Effector memory CD8-positive, alpha-beta T cell (primary cell): ENCODE measurements around the gene C22orf39.
"Not testable (repeated sequence)": the region's sequence is repeated elsewhere in the genome, so short reads cannot be mapped to it uniquely, and the experiment has no call there.

Experiments
- ATAC-seq: fragments of 150-1000 bp; cut with Tn5 transposase; replicated peaks from 2 replicates; pipeline ENCODE4 v1.10.0; 2021; ENCODE audit warnings: mild to moderate bottlenecking, moderate library complexity
- DNase-seq, 3 experiments: peaks; one replicate each; pipeline ENCODE4 v3.0.0; 2021
- H3K27ac Mint-ChIP-seq, 2 donors: one replicate each; pipeline ENCODE4 v1.8.0; 2022; ENCODE audit warnings: mild to moderate bottlenecking in 2 of 2, mixed read lengths in 2 of 2, moderate library complexity in 2 of 2
- H3K27me3 Mint-ChIP-seq, 2 donors: one replicate each; pipeline ENCODE4 v1.8.0; 2022; ENCODE audit warnings: mixed read lengths in 2 of 2
- H3K36me3 Mint-ChIP-seq: one replicate; pipeline ENCODE4 v1.8.0; 2022; ENCODE audit warnings: mild to moderate bottlenecking, moderate library complexity, mixed read lengths; ENCODE audit not compliant: insufficient read depth
- H3K4me1 Mint-ChIP-seq, 2 donors: one replicate each; pipeline ENCODE4 v1.8.0; 2022; ENCODE audit warnings: low read depth in 2 of 2, mixed read lengths in 2 of 2
- H3K4me3 Mint-ChIP-seq, 2 donors: one replicate each; pipeline ENCODE4 v1.8.0; 2022; ENCODE audit warnings: mild to moderate bottlenecking in 2 of 2, mixed read lengths in 2 of 2, moderate library complexity in 2 of 2
- H3K9me3 Mint-ChIP-seq, 2 donors: one replicate each; pipeline ENCODE4 v1.8.0; 2022; ENCODE audit warnings: mixed read lengths in 2 of 2

Gene C22orf39

GRCh38 chr22:19454156-19454555, 6.6 kb upstream of the C22orf39 start:
- no peak overlapping the region for H3K4me3 Mint-ChIP-seq
- H3K36me3 Mint-ChIP-seq: peaks cover 49% of the 10 kb centered on the region
- no peak for DNase-seq
- no peak for ATAC-seq
- H3K27ac Mint-ChIP-seq: peak overlapping the region in 1 of 2 donors; percentile 20
- H3K9me3 Mint-ChIP-seq: no peaks in the 10 kb centered on the region
- no peaks in the 10 kb centered on the region for H3K27me3 Mint-ChIP-seq
- peaks cover 0 to 5% of the 10 kb centered on the region in 2 donors for H3K4me1 Mint-ChIP-seq

GRCh38 chr22:19453718-19454117, 6.2 kb upstream of the C22orf39 start:
- H3K9me3 Mint-ChIP-seq: no peaks in the 10 kb centered on the region
- ATAC-seq (no peak), DNase-seq (no peak)
- no peak overlapping the region for H3K4me3 Mint-ChIP-seq
- H3K4me1 Mint-ChIP-seq: peaks cover 0 to 5% of the 10 kb centered on the region in 2 donors
- peak overlapping the region in 1 of 2 donors; percentile 20 for H3K27ac Mint-ChIP-seq
- H3K27me3 Mint-ChIP-seq: no peaks in the 10 kb centered on the region
- peaks cover 49% of the 10 kb centered on the region for H3K36me3 Mint-ChIP-seq

GRCh38 chr22:19451570-19451969, 4.1 kb upstream of the C22orf39 start:
- Mint-ChIP-seq H3K27ac (no peak overlapping the region), H3K4me3 (no peak overlapping the region), H3K27me3 (no peaks in the 10 kb centered on the region), H3K9me3 (no peaks in the 10 kb centered on the region), H3K36me3 (peaks cover 51% of the 10 kb centered on the region), H3K4me1 (peaks cover 10 to 14% of the 10 kb centered on the region in 2 donors)
- ATAC-seq (no peak), DNase-seq (no peak)

- peaks cover 49% of the 10 kb centered on the region for H3K36me3 Mint-ChIP-seq
- H3K27me3 Mint-ChIP-seq: no peaks in the 10 kb centered on the region
- no peak overlapping the region for H3K4me3 Mint-ChIP-seq
- H3K4me1 Mint-ChIP-seq: peaks cover 16 to 20% of the 10 kb centered on the region in 2 donors
- no peak overlapping the region for H3K27ac Mint-ChIP-seq
- DNase-seq (no peak), ATAC-seq (no peak)
- no peaks in the 10 kb centered on the region for H3K9me3 Mint-ChIP-seq
Observed at GRCh38 chr22:19450363-19451175, 3.1 kb upstream of the C22orf39 start.

GRCh38 chr22:19449422-19449767, 1.9 kb upstream of the C22orf39 start:
- Mint-ChIP-seq H3K4me3 (no peak overlapping the region), H3K27me3 (no peaks in the 10 kb centered on the region), H3K27ac (no peak overlapping the region), H3K9me3 (no peaks in the 10 kb centered on the region), H3K36me3 (peaks cover 41% of the 10 kb centered on the region), H3K4me1 (peaks cover 21 to 24% of the 10 kb centered on the region in 2 donors)
- no peak for DNase-seq
- no peak for ATAC-seq

- ATAC-seq: no peak
- peak overlapping the region; percentile 80 to 85 for H3K4me3 Mint-ChIP-seq
- H3K36me3 Mint-ChIP-seq: peaks cover 38% of the 10 kb centered on the region
Observed at GRCh38 chr22:19448739-19449421, 1.4 kb upstream of the C22orf39 start.

GRCh38 chr22:19448076-19448607, 631 bp upstream of the C22orf39 start:
- ATAC-seq (peak; percentile 32), DNase-seq (peak in 2 of 3 experiments; percentile 22)
- Mint-ChIP-seq H3K4me1 (peaks cover 27 to 28% of the 10 kb centered on the region in 2 donors), H3K36me3 (peaks cover 31% of the 10 kb centered on the region), H3K27ac (peak overlapping the region; percentile 84 to 91), H3K9me3 (no peaks in the 10 kb centered on the region), H3K27me3 (no peaks in the 10 kb centered on the region), H3K4me3 (peak overlapping the region; percentile 80 to 85)

More at GRCh38 chr22:19448739-19449421, 1.4 kb upstream of the C22orf39 start:
- peak overlapping the region in 1 of 2 donors; percentile 84 for H3K27ac Mint-ChIP-seq
- H3K9me3 Mint-ChIP-seq: no peaks in the 10 kb centered on the region
- DNase-seq: no peak
- H3K27me3 Mint-ChIP-seq: no peaks in the 10 kb centered on the region
- peaks cover 26 to 27% of the 10 kb centered on the region in 2 donors for H3K4me1 Mint-ChIP-seq

GRCh38 chr22:19446603-19447329, 745 bp downstream of the C22orf39 start:
- H3K4me3 Mint-ChIP-seq: peak overlapping the region; percentile 80 to 85
- H3K4me1 Mint-ChIP-seq: peaks cover 33 to 39% of the 10 kb centered on the region in 2 donors
- ATAC-seq (no peak), DNase-seq (no peak)
- peak overlapping the region; percentile 84 to 91 for H3K27ac Mint-ChIP-seq
- H3K27me3 Mint-ChIP-seq: no peaks in the 10 kb centered on the region
- peaks cover 32% of the 10 kb centered on the region for H3K36me3 Mint-ChIP-seq
- no peaks in the 10 kb centered on the region for H3K9me3 Mint-ChIP-seq

- peak overlapping the region in 1 of 2 donors; percentile 38 for H3K4me3 Mint-ChIP-seq
- H3K27me3 Mint-ChIP-seq, H3K9me3 Mint-ChIP-seq, ATAC-seq, DNase-seq, H3K27ac Mint-ChIP-seq: not testable (repeated sequence)
- peaks cover 34% of the 10 kb centered on the region for H3K36me3 Mint-ChIP-seq
- peaks cover 33 to 40% of the 10 kb centered on the region in 2 donors for H3K4me1 Mint-ChIP-seq
Observed at GRCh38 chr22:19445279-19445982, 2.1 kb downstream of the C22orf39 start.

GRCh38 chr22:19443544-19444211, 3.8 kb downstream of the C22orf39 start:
- H3K27me3 Mint-ChIP-seq: no peaks in the 10 kb centered on the region
- no peaks in the 10 kb centered on the region for H3K9me3 Mint-ChIP-seq
- peak overlapping the region in 1 of 2 donors; percentile 15 for H3K27ac Mint-ChIP-seq
- no peak for ATAC-seq
- H3K4me3 Mint-ChIP-seq: no peak overlapping the region
- peaks cover 32% of the 10 kb centered on the region for H3K36me3 Mint-ChIP-seq
- DNase-seq: no peak
- H3K4me1 Mint-ChIP-seq: peaks cover 33 to 40% of the 10 kb centered on the region in 2 donors

GRCh38 chr22:19442166-19442565, 5.3 kb downstream of the C22orf39 start:
- Mint-ChIP-seq H3K9me3 (no peaks in the 10 kb centered on the region), H3K27ac (peak overlapping the region in 1 of 2 donors; percentile 67), H3K27me3 (no peaks in the 10 kb centered on the region), H3K4me3 (peak overlapping the region in 1 of 2 donors; percentile 12), H3K4me1 (peaks cover 27 to 36% of the 10 kb centered on the region in 2 donors), H3K36me3 (peaks cover 26% of the 10 kb centered on the region)
- ATAC-seq (no peak), DNase-seq (no peak)

GRCh38 chr22:19440411-19441195, 6.9 kb downstream of the C22orf39 start:
- no peaks in the 10 kb centered on the region for H3K27me3 Mint-ChIP-seq
- peaks cover 29% of the 10 kb centered on the region for H3K36me3 Mint-ChIP-seq

More at GRCh38 chr22:19440411-19441195, 6.9 kb downstream of the C22orf39 start:
- H3K27ac Mint-ChIP-seq: peak overlapping the region; percentile 29 to 45
- ATAC-seq (no peak), DNase-seq (no peak)
- H3K9me3 Mint-ChIP-seq: no peaks in the 10 kb centered on the region
- H3K4me1 Mint-ChIP-seq: peaks cover 17 to 26% of the 10 kb centered on the region in 2 donors
- no peak overlapping the region for H3K4me3 Mint-ChIP-seq
